Activated CD8-positive, alpha-beta memory T cell treated with anti-CD3 and anti-CD28 coated beads, Interleukin-2, amount 50 U/mL, for 24 hours (primary cell): ENCODE results near the gene TMEM161A.
"Not testable (repeated sequence)": the region's sequence is repeated elsewhere in the genome, so short reads cannot be mapped to it uniquely, and the experiment has no call there.

Source experiments
- DNase-seq: peaks from one replicate; pipeline ENCODE4 v3.0.0-alpha.2; 2020; ENCODE audit errors: extremely low read depth

The TMEM161A gene

DNA sequence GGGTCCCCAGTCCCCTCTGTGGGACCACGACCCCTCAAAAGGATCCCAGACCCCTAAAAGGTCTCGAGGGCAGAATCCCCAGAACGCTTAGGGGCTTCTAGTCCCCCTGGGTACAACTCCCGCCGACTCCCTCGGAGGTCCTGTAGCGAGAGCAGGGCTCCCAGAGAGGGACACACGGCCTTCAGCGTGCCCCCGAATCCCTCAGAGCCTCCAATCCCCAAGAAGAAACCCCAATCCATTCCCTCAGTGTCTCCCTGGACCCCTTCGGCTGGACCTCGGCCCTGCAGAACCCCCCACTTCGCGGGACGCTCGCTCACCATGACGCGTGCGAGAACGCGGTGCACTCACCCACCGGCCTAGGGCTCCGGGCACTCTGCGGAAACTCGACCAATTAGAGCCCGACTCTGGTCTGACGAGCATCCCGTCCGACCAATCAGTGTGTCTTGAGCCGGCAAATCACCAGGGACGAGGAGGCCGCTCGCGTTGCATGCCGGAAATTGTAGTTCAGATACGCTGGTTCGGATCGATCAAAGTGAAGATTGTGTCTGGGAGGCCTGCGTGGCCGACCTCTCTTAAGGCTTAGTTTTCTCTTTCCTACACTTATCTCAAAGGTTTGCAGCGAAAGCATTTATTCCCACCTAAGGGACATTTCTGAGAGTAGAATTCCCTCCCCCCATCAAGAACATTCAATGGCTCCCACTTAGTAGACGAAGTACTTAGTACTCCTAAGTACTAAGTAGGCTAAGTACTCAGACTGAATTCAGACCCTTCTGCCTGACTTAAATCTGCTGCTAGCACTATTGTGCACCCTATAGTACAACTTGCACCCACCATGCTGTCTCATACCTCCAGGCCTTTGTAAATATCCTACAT is at the start of gene TMEM161A:
TMEM161A (minus strand) TSS at position 370 of the 873 bp plus-strand sequence; CDS start at position 320, 50 bp downstream.
- peak; percentile 95 for DNase-seq

DNA sequence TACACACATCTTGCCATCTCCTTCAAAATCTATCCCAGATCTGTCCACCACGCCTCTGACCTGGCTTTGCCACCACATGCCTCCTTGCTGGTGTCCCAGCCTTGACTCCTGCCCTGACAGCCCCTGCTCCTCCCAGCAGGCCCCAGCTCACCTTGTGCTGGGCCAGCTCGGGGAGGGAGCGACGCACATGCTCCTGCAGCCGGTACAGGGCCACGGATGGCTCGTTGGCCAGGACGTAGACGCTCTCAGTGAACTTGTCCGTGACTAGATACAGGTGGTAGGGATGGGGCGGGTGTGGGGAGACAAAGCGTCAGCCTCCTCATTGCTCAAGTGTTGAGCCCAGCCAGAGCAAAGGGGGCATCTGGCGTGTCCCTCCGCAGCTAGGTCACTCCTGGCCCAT is 48.5 kb upstream of the TMEM161A start:
- DNase-seq = no peak

DNA sequence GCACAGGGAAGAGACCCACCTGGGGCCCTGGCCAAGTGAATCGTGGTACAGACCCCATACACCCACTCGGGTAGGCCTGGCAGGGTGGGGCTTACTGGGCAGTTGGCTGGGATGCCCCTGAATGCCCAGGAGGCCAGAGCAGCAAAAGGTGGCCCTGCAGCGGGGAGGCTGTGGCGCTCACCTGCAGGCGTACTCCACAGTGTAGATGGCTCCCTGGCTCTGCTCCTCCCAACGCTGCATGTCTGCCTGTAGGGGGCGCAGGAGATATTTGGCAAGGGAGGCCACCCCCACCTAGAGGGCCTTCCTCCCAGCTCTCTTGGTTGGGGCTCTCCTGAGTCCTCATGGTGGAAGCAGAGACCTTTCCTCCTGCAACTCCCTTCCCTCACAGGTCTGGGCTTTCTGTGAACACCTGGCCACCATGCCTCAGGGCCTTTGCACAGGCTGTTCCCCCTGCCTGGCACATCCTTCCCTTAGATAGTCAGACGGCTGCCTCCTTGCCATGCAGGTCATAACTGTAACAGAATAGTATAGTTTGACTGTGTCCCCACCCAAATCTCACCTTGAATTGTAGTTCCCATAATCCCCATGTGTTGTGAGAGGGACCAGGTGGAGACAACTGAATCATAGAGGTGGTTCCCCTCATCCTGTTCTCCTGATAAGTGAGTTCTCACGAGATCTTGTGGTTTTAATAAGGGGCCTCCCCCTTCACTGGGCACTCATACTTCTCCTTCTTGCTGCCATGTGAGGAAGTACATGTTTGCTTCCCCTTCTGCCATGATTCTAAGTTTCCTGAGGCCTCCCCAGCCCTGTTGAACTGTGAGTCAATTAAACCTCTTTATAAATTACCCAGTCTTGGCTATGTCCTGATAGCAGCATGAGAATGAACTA is 47.8 kb upstream of the TMEM161A start:
- peak; percentile 29 for DNase-seq

DNA sequence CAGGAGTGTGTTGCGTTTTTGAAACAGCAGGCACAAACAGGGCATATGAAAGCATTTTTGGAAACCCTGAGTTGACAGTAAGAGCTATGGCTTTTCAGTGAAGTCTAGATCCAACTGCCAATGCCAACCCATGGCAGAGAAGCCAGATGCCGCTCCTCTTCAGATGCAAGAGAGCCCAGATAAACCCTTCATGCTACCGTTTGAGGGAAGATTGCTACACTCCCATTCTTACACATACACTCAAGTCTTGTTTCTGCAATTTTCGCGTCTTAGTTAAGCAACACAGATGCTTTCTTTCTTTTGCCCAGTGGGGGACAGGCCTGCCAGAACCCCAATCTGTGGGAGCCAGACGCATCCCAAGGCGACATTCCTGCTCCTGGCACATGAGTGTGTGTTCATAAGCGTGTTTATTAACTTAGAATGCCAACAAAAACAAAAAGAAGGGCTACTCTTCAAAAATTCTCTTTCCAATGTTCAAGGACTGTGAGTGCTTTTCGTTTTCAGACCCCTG is 43.3 kb upstream of the TMEM161A start:
- DNase-seq = no peak

DNA sequence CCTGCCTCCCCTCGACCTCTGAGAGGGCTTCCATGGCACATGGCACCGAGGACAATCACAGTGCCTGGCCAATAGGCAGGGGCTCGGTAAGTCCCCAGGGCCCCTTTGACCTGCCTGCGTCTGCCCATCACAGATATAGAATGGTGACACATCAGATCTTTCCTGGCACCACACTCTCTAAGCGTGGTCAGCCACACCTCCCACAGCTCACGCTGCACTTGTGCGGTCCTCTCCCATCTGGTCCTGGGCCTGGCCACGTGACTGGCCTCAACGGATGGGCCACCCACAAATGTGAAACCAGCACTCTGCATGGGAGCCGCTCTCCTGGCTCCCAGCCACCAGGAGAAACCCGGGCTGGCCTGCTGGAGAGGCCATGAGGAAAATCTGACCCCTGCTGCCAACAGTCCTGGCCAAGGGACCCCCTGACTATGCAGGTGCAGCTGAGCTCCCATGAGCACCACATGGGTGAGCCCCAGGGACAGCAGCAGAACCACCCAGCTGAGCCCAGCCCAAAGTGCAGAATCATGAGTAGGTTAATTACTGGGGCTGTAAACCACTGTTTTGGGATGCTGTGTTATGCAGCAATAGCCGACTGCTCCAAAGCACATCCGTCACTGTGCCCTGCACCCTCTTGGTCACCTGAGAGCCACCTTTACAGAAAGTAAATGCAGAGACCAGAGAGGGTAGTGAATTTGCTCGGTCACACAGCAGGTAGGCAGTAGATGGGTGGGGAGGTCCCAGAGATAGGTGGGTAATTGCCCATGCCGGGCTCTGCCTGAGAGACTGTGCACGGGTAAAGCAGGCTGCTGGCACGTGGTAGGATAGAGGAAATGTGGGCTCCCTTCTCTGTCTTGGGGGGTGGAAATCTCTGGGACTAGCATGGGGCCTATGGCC is 41.5 kb upstream of the TMEM161A start:
- no peak for DNase-seq

DNA sequence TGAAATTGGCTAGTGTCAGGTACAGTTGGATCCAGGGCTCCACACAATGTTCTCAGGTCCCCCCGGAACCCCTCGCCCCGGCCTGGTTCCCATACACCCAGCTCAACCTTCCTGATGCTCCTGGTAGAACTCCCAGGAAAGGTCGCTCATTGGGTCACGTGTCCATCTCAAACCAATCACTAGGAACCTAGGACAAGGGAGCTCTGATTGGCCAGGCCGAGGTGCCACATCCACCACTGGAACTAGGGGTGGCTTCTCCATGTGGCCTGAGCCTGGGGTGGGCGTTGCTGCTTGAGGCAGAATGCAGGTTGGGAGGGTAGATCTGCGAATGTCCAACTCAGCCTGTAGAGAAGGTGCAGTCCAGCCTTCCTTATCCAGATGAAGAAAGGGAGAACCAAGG is 38.7 kb upstream of the TMEM161A start:
- DNase-seq = no peak

DNA sequence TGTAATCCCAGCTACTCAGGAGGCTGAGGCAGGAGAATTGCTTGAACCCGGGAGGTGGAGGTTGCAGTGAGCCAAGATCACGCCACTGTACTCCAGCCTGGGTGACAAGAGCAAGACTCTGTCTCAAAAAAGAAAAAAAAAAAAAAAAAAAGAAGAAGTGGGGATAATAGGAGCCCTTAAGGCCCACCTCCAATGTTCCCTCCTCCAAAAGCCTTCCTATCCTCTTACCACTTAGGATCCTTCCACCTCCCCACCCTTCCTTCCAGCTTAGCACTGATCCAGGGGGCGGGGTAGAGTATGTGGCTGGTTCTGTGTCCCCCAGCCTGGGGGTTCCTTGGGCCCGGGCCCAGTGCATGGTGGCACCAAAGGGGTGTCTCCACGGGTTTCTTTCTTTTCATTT is 35.0 kb upstream of the TMEM161A start:
- DNase-seq = not testable (repeated sequence)

DNA sequence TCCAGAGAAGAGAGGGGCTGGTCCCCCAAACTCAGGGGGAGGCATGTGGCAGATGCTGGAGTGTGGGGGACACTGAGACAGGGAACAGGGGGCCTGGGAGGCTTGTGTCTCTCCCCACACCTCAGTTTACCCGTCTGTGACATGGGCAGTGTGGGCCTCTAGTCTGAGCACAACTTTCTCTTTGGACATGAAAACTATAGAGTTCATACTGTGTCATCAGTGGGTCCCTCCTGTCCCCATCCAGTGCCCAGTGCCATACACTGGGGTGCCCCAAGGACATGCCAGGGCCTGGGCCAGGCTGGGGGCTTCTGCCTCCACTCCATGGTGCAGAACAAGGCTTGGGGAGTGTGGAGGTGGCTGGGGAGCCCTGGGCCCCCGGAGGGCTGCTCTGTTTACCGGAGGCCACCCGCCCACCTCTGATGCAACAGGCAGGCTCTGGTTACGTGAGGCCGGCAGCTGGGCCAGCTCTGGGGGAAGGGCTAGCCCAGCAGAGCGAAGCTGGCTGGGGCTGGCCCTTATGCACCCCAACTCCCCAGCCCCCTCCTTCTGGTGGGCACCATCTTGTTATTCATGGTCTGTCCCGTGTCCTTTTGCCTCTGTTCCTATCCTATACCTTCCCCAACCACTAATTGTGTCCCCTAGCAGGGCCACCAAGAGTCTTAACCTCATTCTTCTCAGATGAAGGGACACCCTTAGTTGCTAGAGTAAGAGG is 33.7 kb upstream of the TMEM161A start:
- DNase-seq = no peak

DNA sequence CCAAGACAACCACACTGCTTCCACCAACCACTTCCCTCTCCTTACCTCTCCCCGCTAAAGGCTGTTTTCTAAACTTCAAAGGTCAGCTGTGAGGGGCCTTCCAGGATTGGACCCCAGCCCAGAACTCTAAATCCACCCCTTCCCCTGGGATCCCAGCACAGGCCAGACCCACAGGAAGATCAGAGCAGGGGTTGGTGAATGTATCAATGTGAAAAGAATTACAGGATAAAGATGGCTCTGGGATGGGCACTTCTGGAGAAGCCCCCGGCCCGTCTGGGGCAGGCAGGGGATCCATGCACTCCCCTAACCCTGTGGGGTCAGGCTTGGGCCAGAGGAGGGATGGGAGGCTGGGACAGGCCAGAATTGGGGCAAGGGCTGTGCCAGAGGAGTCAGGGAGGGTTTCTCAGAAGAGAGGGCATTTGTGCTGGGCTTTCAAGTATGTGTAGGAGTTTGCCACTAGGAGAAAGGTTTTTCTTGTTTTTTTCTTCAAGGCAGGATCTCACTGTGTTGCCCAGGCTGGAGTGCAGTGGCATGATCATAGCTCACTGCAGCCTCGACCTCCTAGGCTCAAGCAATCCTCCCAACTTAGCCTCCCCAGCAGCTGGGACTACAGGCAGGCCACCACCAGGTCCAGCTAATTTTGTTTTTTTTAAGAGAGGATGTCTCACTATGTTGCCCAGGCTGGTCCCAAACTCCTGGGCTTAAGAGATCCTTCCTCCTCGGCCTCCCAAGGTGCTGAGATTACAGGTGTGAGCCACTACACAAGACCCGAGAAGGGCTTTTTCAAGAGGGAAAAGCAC is 32.8 kb upstream of the TMEM161A start:
- DNase-seq = no peak

DNA sequence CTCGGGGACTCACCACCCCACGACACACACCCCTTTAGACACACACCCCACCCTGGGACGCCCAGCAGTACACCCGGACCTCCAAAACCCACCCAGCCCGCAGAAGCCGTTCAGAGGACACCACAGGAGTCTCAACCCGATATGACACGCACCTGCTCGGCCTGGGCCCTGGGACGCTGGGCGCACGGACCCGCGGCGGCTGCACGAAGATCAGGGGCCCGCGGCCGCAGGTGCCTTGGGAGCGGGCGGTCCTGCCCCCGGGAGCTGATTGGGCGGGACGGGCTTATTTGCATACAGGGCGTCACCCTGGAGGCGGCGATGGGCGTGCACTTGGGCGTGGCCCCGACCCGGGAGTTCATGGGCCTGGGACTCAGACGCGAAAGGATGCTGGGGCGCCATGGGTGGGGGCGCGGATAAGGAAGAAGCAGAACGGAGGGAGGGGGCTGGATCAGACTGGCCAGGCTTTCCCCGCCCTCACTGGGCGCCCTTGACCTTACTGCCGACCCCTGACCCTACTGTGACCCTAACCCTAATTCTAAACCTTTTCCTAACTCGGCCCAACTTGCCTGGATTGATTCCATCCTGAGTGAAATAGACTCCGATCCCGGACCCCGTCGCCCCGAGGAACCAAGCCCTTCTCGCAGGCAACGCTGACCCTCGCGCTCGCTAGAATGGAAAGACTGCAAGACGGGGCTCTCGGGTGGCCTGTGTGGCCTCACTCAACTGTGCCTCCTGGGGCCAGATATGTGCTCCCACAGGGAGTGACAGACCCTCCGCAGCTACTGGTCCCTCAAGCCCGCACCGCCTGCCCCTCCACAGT is 32.0 kb upstream of the TMEM161A start, which contains the start of gene MEF2B:
MEF2B (minus strand) TSS at position 211 of the 820 bp plus-strand sequence. CDS start 19,528 bp downstream, outside the sequence.
- DNase-seq = peak; percentile 49

DNA sequence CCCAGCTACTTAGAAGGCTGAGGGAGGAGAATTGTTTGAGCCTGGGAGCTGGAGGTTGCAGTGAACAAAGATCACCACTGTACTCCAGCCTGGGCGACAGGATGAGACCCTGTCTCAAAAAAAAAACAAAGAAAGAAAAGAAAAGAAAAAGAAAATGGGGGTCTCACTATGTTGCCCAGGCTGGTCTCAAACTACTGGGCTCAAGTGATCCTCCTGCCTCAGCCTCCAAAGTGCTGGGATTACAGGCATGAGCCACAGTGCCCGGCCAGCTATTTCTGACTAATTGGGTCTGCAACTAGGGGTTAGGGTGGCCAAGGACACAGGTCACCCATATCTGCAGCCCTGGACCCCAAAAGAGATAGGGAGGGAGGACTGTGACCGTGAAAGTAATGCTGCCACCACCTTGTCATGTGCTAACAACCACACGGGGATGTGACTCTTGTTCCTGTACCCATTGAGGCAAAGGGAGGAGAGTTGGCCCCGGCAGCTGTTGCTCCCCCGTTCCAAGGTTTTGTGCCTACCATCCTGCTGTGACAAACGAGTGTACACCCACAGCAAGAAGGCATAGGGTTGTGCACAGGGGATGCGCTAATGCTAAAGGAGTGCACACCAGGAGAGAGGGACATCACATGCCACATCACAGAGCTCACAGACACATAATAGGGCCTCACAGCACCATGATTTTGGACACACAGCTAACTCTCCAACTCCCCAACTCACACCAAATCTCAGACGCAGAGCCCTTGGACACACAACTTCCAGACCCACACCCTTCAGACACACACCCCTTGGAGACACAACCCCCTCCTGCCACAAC is 31.2 kb upstream of the TMEM161A start:
- no peak for DNase-seq

DNA sequence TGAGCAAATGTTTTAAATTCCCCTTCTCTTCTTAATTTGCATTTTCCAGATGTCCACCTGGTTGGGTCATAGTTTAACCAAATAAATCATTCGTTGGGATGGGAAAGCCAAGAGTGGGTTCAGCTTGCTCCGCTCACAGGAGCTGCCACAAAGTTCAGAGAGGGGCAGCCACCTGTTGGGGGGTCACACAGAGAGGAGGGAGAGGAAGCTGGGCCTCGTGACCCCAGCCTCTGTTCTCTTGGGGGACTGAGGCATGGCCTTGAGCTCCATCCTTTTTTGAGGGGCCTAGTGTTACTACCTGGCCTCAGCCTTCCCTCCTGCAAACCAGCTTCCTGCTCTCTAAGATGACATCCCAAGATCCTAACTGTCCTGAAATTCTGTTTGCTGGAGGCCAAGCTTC is 29.3 kb upstream of the TMEM161A start:
- no peak for DNase-seq

DNA sequence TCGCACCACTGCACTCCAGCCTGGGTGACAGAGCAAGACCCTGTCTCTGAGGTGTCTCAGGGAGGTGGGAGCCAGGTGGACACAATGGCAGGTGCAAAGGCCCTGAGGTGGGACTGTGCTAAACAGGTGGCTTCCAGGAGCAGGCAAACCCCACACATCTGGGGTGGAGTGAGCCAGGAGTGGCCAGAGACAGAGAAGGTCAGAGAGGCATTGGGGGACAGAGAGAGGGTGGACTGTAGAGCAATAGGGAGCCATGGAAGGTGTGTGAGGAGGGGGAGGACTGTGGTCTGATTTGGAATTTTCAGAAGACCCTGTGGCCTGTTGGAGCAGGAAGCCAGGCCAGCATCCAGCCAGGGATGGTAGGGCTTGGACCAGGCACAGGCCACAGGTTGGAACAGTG is 27.1 kb upstream of the TMEM161A start:
- no peak for DNase-seq

DNA sequence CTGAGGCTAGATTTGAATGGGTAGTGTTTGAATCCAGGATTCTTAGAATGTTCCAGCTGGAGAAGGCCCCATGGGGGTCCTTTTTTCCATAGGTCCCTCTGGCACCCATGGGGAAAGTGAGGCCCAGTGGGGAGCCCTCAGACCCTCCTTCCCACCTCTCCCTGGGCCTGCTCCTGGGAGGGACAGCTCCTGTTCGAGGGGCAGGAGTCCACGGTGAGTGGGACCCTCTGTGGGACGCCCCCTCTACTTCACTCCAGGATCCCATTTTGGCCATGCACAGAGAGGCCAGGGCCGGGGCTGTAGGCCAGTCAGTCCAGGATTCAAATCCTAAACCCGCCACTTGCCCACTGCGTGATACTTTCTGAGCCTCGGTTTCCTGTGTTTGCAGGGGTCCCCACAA is 24.2 kb upstream of the TMEM161A start:
- no peak for DNase-seq

DNA sequence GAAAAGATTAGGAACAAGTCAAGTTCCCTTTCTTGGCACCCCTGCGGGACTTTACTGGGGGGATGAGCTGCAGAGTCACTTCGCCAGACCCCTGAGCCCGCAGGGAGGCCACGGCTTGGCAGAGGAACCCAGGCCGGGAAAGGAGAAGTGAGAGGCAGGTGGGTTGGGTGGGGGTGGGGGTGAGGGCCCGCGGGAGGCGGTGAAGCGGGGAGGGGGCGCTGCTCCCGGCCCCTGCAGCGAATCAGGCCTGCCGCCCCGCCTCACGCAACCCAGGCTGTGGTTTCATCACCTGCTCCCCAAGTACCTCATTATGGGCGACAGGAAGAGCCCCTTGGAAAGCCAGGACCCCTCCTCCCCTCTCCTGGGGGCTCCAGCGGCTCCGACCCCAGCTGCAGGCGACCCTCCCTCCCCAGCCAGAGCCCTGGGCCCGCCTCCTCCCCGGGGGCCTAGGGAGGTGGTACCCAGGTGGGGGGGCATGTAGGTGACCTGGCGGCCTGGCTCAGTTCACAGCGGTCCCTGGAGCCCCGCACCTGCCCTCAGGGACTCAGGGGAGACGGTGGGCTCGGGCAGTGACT is 22.3 kb upstream of the TMEM161A start:
- DNase-seq = no peak

DNA sequence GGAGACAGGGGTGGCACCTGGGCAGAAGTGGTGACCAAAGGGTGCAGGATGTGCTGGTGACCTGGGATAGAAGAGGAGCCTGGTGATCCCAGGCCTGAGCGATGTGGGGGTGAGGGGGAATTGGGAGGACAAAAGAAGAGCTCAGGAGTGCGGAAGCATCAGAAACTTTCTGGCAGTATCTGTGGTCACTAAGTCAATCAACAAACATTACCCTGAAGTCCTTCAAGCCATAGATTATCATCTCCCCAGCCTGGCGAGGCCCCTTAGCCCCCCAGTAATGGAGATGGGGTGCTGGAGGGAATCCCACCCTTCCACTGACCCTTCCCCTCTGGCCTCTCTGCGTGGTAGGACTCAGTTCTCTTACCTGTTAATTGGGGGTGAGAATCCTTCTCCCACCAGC is 21.3 kb upstream of the TMEM161A start:
- DNase-seq = no peak

DNA sequence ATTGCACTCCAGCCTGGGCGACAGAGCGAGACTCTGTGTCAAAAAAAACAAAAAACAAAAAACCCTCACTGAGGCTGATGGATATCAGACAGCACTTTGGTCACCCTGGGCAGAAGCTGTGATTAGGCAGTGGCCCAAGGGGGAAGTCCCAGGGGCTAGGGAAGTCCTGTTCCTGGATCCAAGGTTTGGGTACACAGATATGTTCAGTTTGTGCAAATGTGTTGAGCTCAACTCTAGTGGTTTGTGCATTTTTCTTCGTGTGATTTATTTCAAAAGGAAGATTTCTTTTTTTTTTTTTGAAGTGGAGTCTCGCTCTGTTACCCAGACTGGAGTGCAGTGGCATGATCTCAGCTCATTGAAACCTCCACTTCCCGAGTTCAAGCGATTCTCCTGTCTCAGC is 19.5 kb upstream of the TMEM161A start:
- DNase-seq = no peak
